Stimulated activated CD8-positive, alpha-beta memory T cell treated with anti-CD3 and anti-CD28 coated beads, Interleukin-4, amount 100 ng/mL, for 24 hours (primary cell): ENCODE data around the gene MYCBPAP.

Experiments used
- DNase-seq: peaks from one replicate; pipeline ENCODE4 v3.0.0-alpha.2; 2020; ENCODE audit warnings: low read depth

The MYCBPAP gene

GRCh38 chr17:50519141-50519834, 11.0 kb downstream of the MYCBPAP start:
- DNase-seq = no peak

DNA sequence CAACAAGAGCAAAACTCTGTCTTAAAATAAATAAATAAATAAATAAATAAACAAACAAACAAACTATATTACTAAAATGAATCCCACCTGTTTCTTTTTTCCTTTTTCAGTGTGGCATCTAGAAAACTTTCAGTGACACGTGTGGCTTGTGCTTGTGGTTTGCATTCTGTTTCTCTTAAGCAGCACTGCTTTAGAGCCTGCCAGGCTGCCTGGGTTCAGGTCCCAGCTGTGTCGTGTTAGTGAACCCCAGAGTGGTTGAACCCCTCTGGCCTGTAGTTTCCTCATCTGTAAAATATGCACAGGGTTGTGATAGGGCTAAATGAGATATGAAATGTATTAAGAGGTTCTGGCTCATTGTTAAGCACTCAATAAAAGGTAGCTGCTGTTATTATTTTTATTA, 12.2 kb downstream of the MYCBPAP start:
- no peak for DNase-seq

- DNase-seq = no peak
Measured at GRCh38 chr17:50521514-50521913, 13.3 kb downstream of the MYCBPAP start.

GRCh38 chr17:50522766-50523165, 14.5 kb downstream of the MYCBPAP start:
- DNase-seq = no peak

GRCh38 chr17:50523208-50523607, 15.0 kb downstream of the MYCBPAP start:
- no peak for DNase-seq

GRCh38 chr17:50524838-50525237, 16.6 kb downstream of the MYCBPAP start:
- no peak for DNase-seq

DNA sequence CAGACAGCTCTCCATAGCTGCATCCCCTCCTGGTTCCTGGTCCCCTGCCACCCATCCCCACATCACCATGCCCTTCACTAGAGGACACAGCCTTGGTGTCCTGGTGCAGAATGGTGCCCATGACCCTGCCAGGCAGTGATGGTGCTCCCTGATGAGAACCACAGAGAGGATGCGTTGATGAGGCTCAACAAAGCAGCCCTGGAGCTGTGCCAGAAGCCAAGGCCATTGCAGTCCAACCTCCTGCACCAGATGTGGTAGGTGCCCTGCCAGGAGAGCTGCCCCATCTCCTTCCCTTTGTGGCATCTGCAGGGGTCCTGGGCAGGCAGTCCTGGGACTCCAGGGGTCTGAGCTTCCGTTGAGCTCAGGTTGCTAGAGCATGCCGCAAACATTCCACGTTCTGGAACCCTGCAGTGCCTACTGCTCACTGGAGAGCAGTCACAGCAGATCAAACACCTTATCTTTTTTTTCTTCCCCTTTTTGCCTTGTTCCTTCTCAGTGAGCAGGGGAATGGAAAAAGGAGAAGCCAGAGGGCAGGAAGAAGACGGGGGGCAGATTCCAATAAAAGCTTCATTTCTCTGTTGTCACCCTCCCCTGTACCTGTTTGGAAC, 19.0 kb downstream of the MYCBPAP start:
- DNase-seq = no peak

- DNase-seq = no peak
Measured at GRCh38 chr17:50527949-50528474, 19.8 kb downstream of the MYCBPAP start.

DNA sequence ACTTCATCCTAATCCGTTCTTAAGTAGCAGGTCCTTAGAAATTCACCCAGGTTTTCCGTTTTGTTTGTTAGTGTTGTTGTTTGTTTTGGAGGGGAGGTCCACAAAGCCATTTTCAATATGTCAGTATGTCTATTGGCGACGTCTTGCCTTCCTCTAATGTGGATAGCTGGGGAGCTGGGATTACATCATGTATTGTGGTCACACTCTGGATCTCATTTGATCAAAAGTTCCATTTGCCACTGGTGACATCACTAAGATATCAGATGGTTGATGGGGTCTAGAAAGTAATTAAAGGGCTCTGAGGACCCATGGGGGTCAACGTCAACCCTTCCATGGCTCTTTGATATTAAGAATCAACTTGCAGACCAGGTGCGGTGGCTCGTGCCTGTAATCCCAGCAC, 21.6 kb downstream of the MYCBPAP start:
- DNase-seq = no peak

GRCh38 chr17:50531428-50532025, 23.3 kb downstream of the MYCBPAP start:
- no peak for DNase-seq

- DNase-seq = no peak
Measured at GRCh38 chr17:50532452-50533024, 24.3 kb downstream of the MYCBPAP start, which contains the start of gene EPN3. EPN3 (plus strand) TSS chr17:50532735; CDS start chr17:50536557, 3,822 bp downstream.

- DNase-seq = no peak
Measured at GRCh38 chr17:50533185-50533584, 24.9 kb downstream of the MYCBPAP start.

DNA sequence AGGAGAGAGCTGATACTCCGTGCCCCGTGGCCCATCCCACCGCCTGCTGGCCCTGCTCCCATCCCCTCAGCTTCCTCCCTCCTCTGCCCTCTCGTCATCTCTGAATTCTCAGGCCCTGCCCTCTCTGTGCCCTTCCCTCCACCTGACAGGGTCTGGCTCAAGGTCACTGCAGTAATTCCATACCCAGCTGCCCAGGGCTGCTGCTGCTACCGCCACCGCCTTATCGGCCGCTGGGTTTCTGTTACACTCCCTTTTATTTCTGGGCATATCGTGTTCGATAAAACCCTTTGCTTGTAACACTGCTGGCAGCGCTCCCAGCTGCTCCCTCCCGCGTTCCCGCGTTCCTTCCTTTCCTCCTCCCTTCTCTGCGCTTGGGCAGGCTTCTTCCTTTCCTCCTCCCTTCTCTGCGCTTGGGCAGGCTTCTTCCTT, 25.5 kb downstream of the MYCBPAP start:
- no peak for DNase-seq

GRCh38 chr17:50534222-50534978, 26.2 kb downstream of the MYCBPAP start:
- no peak for DNase-seq

DNA sequence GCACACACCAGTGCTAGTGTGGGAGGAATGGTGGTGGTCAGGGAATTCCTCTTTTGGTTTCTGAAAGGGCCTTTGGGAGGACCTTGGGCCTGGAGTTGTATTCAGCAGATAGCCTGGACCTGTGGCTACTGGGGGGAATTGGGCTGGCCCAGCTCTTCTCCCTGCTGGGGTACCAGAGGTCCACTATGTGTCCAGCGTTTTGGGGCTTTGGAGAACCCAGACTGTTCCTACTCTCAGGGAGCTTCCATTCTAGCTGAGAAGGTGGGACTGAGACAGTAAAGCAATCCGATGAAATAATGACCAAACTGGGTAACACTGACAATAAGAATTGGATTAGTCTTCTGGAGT, 26.7 kb downstream of the MYCBPAP start:
- no peak for DNase-seq

- DNase-seq = no peak
Measured at GRCh38 chr17:50535407-50535806, 27.2 kb downstream of the MYCBPAP start.

DNA sequence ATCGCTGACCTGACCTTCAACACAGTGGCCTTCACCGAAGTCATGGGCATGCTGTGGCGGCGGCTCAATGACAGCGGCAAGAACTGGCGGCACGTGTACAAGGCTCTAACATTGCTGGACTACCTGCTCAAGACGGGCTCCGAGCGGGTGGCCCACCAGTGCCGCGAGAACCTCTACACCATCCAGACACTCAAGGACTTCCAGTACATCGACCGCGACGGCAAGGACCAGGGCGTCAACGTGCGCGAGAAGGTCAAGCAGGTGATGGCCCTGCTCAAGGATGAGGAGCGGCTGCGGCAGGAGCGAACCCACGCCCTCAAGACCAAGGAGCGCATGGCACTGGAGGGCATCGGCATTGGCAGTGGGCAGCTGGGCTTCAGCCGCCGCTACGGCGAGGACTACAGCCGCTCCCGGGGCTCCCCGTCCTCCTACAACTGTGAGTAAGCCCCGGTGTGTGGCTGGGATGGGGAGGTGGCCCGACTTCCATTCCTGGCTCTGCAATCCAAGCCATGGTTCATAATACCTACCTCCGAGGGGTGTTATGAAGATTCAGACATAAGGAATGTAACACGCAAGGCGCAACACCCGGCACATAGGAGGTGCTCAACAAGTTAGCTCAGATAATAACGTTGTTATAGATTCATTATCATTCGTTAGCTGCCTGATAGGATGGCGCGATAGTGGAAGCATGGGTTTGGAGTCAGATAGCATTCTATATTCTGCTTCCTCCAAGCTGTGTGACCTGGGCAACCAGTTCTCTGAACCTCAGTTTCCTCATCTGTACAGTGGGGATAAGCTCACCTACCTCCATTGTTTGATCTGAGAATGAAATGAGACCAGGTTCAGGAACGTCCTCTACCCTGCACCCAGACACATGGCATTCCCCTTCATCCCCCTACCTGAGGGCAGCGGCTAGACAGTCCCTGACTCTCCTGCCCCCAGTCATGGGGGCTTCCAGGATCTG, 28.7 kb downstream of the MYCBPAP start:
- DNase-seq = no peak

DNA sequence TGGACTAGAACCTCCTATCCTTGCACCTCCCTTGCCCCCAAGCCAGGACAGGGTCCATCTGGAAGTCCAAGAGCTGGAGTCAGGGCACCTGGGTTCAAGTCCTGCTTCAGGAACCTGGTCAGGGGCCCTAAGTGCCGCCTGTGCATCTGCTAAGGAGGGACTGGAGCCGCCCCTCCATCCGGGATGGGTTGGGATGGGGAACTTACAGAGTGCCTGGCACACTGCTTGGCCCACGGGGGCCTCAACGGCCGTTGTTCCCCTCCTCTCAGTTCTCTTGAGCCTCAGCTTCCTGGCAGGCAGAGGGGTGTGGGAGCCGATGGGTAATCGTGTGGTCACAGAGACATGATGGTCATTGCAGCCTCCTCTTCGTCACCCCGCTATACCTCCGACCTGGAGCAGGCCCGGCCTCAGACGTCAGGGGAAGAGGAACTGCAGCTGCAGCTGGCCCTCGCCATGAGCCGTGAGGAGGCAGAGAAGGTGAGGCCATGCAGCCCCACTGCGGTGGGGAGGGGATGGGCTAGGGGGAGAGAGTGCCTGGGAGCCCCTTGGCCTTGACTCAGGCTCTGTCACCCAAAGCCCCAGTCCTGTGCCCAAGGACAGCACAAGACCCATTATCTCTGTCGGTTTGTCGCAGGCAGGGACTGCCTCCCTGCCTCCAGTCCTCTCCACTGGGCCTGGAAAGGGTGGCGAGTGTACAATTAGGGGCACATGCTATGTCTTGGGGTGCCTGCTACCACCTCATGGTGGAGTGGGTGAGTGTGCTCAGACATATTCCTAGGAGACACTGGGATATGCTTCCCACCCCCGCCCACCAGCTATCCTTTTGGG, 29.7 kb downstream of the MYCBPAP start:
- no peak for DNase-seq

DNA sequence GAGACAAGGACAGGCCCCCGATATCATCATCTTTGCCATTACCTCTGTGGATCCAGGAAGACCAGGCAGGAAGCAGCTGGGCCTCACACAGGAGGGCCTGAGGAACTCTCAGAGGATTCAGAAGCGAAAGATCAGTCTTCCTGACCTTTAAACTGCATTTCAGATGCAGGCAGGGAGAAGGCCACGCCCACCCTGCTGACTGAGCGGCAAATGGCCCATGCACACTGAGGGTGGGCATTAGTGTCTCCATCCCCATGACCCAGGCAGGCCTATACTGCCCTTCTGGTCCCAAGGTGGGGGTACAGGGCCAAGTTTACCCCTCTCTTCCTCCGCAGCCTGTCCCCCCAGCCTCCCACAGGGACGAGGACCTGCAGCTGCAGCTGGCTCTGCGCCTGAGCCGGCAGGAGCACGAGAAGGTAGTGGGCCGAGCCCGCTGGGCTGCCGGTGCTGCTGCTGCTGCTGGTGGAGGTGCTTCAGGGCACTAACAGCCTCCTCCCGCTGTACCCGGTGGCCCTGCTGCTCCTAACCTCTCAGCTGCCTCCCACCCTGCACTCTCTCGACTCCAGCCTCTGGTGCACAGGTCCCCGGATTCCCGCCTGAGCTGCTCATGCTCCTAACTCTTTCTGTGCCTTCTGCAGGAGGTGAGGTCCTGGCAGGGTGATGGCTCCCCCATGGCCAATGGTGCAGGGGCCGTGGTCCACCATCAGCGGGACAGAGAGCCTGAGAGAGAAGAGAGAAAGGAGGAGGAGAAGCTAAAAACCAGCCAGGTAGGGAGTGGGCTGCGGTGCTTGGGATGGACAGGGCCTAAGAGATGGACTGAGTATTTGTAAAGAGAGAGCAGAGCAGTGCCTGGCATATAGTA, 30.5 kb downstream of the MYCBPAP start:
- no peak for DNase-seq
